Erythroblast (primary cell): Measurements from ENCODE around the gene FNDC3B.

Experiments used
- GATA1 ChIP-seq: IDR thresholded peaks from 2 replicates; pipeline ENCODE4 v1.6.1; 2011; ENCODE audit warnings: low read depth, mild to moderate bottlenecking, control low read depth, low read length, moderate library complexity
- POLR2A ChIP-seq: IDR thresholded peaks from 2 replicates; pipeline ENCODE4 v1.6.1; 2011; ENCODE audit warnings: mild to moderate bottlenecking, low read length

DNA sequence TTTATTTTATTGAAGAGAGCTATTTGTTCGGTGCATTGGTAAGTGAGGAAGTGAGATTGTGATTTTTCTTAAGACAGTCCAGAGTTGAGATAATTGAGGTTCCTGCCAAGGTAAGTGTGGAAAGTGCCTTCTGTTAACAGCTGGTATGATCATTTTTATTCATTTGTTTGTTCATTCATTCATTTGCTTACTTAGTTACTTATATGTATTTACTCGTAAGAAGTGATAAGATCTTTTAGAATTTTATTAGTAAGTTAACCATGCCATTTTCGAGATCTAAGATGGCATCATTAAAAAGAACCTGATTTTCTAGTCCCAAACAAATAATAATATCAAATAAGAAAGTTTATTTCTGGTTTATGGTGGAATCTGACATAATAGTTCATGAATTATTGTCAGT, 258.9 kb downstream of the FNDC3B start:
- no peak for TF ChIP-seq POLR2A
- TF ChIP-seq GATA1 = no peak
